Measurements from ENCODE around the gene KRT31.
"Not testable (repeated sequence)": the region's sequence is repeated elsewhere in the genome, so short reads cannot be mapped to it uniquely, and the experiment has no call there.

KRT31 gene

DNA sequence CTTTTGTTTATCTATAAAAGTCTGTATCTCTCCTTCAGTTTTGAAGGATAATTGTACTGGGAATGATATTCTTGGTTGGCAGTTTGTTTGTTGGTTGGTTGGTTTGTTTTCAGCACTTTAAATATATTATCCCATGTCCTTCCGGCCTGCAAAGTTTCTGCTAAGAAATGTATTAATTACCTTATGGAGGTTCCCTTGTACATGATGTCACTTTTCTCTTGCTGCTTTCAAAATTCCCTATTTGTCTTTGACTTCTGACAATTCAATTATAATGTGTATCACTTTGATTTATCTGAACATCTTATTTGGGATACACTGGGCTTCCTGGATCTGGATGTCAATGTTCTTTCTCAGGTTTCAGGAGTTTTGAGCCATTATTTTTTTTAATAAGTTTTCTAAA, 11.2 kb downstream of the KRT31 start:
- no peak for DNase-seq

GRCh38 chr17:41383690-41384089, 13.7 kb downstream of the KRT31 start:
- no peak for DNase-seq

DNA sequence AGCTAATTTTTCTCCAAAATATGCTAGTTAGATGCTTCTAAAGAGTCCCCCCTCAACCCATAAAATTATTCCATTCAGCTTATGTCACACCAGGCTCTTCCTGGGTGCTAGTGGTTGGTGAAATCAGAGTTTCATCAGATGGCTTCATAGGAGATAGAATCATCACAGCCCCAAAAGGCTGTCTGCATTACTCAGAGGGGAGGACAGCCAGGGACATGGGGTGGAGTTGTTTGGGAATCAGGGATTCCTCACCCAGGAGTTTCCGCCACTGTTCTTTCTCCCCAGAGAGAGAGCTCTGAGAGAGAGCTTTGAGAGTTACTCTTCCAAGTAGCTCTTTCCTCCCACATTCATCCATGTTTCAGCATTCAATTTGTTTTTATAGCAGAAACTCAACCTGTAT, 15.0 kb downstream of the KRT31 start:
- DNase-seq: no peak

- not testable (repeated sequence) for DNase-seq
These were observed 15.5 kb downstream of the KRT31 start, which contains the start of gene KRT34 for GRCh38 chr17:41381943-41382342. Gene KRT34, minus strand, starts transcription at chr17:41382306. Its CDS starts 60 bp downstream, at chr17:41382246.

DNA sequence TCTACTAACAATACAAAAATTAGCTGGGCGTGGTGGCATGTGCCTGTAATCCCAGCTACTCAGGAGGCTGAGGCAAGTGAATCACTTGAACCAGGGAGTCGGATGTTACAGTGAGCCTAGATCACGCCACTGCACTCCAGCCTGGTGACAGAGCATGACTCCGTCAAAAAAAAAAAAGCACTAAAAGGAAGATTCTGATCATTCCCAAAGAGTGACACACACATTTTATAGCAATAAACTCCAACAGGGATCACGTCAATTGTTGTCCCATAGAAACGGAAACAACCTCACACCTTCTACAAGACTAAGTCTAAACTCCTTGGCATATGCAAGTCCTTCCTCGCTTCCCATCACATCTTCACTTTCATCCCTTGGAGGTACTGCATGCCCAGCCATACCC, 17.3 kb downstream of the KRT31 start:
- not testable (repeated sequence) for DNase-seq

GRCh38 chr17:41377546-41377945, 19.9 kb downstream of the KRT31 start:
- DNase-seq: no peak

DNA sequence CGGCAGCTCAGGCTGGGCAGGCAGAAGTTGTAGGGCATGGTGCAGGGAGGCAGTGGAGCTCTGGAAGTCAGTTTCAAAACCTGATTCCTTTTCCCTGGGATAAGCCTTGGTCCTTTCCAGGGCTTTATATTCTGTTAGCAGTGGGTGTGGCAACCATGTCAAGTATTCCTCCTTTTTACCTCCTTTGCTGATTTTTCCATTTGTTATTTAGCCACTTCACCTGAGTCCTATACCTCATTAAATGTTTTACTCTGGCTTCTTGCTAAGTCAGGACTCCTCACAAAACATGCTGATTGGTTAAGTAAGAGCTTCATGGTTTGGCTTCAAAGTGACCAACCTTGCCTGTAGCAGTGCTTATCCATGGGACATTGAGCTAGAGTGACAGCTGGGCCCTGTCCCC, 27.7 kb downstream of the KRT31 start, which contains the start of gene KRT33B:
Gene KRT33B (minus strand): TSS at position 101 of the 400 bp plus-strand sequence. CDS start 63 bp downstream, at position 38.
- no peak for DNase-seq

DNA sequence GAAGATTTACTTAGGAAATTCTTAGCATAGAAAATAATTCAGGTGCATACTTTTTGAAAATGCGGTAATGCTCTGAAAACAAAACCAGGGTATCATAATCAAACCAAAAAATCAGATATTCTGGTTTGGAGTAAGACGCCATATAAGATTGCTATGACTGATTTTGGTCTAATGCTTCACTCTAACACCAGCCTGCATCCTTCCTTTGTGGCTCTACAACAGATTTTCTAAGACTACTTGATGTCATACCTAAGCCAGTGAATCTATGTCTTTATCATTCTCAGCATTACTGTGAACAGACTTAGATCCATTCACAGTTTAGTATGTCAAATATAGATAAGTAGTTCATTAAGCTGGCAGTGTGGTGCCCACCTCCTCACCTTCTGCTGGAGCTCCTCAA, 28.4 kb downstream of the KRT31 start:
- DNase-seq: peak in 1 of 5 experiments; percentile 71

- DNase-seq: no peak
These were observed 29.9 kb downstream of the KRT31 start for GRCh38 chr17:41367426-41368075.

DNA sequence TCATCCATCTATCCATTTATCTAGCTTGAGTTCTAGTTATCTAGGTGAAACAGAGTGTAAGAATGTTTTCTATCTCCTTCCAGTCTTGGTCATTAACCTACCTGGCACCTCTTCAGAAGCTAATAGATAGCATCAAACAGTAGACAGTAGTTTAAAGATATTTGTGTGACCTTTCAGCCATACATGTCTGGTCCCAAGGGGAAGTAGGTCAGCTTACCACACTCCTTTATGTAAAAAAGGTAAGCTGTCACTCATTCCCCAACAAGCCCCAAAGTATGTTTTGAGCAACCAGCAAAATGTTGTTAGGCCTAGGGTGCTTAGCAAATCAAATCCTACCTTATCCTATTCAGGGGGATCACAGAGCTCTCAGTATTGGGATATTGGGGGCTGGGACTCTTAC, 31.3 kb downstream of the KRT31 start:
- no peak for DNase-seq

- DNase-seq: no peak
These were observed 33.5 kb downstream of the KRT31 start for GRCh38 chr17:41363881-41364280.

- no peak for DNase-seq
These were observed 37.0 kb downstream of the KRT31 start for GRCh38 chr17:41360296-41360995.

- no peak for DNase-seq
These were observed 42.9 kb downstream of the KRT31 start for GRCh38 chr17:41354536-41354935.

DNA sequence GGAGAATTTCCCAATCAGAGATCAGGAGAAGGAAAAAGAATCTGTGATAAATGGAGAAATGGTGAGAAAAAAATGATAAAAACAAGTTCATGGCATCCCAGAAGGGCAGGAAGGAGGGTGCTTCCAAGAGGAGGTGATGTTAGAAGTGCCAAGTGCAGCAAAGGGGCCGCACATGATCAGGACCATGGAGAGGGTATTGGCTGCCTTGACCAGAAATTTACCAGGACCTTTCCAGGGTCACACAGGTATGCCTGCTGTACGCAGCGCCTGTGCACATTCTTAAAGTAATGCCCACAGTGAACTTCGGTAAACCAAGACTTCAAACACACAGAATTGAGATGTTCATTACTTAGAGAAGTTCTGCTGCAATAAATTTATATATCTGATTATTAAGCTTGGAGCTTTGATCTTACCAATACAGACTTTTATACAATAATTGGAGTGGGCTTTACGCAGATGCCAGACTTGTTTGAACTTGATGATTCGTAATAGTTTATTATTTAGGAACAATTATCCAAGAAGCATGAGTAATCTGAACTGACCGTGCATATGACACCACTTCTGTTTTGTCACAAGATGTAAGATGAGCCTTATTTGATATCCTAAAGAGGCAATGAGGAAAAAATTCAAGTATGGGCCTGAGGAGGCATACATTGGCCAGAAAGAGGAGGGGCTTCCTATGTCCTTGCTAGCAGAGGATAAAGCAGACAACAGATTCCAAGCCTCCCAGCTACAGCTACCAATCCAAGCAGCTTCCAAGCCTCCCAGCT, 44.6 kb downstream of the KRT31 start:
- no peak for DNase-seq

GRCh38 chr17:41351177-41351576, 46.2 kb downstream of the KRT31 start:
- no peak for DNase-seq

- DNase-seq: not testable (repeated sequence)
These were observed 47.0 kb downstream of the KRT31 start, which contains the start of gene KRT33A for GRCh38 chr17:41350381-41350878. Gene KRT33A, minus strand, starts transcription at chr17:41350828. Its CDS starts 61 bp downstream, at chr17:41350767.

DNA sequence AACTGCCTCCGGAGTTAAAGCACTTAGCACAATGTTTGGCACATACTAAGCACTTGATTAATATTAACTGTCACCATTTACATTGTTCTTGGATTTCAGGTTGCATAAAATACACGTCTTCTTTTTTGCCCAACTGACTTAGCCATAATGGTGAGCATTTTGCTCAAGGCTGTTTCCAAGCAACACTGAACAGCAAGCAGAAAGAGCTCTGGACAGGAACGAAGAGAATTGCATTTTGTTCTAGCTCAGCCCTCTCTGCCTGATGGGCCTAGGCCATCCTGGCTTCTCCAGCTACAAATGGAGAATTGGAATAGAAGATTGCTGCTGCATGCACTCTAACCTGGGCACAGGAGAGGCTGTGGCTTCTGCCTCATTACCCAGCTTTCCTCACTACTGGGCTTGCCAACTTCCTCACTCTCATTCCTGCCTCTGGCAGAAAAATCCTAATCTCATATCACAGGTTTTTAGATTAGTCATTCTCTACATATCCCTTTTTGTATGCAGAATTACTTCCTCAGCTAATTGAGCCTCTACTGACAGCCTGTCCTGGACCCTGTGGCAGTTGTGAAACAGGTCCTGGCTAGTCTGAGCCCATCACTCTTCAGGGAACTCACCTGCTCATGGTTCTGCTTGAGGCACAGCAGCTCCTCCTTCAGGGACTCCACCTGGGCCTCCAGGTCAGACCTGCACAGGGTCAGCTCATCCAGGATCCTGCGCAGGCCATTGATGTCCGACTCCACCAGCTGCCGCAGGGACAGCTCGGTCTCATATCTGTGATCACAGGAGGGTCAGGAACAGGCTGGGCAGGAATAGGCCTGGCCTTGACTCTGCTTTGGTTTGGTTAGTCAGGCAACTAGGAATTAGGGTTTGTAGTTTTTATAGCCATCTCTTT, 49.3 kb downstream of the KRT31 start:
- DNase-seq: no peak

DNA sequence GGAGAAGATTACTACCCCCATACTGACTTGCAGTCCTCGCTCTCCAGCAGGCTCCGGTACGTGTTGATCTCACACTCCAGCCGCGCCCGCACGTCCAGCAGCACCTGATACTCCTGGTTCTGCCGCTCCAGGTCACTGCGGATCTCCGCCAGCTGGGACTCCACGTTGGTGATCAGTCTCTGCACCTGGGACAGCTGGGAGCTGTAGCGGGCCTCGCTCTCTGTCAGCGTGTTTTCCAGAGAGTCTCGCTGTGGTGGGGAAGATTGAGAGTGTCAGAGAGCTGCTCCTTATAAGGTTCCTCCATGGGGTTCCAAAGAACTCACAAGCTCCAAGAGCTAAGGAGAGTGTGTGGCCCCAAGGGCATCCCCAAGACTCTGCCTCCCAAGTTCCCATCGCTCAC, 51.0 kb downstream of the KRT31 start:
- DNase-seq: not testable (repeated sequence)

- DNase-seq: no peak
These were observed 51.4 kb downstream of the KRT31 start for GRCh38 chr17:41345992-41346391.
